Fibroblast of skin of left quadriceps (primary cell): ENCODE results near the gene GUCY2F.

Source experiments
- DNase-seq, 2 experiments: peaks; one replicate each; pipeline ENCODE4 v3.0.0-alpha.2; 2013; ENCODE audit warnings: low read depth in 2 of 2

Gene GUCY2F

GRCh38 chrX:109481986-109482385 is at the start of gene GUCY2F:
Gene GUCY2F (minus strand): TSS chrX:109482086. CDS start chrX:109475936, 6,150 bp downstream.
- DNase-seq: no peak

GRCh38 chrX:109519001-109519400 is 37.1 kb upstream of the GUCY2F start:
- no peak for DNase-seq

DNA sequence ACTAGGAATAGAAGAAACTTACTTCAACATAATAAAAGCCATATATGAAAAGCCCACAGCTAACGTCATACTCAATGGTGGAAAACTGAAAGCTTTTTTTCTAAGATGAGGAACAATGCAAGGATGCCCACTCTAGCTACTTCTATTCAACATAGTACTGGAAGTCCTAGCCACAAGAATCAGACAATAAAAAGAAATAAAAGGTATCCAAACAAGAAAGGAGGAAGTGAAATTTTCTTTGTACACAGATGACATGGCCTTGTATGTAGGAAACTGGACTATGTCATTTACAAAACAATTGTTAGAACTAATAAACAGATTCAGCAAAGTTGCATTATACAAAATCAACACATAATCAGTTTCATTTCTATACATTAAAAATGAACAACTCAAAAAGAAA is 29.2 kb upstream of the GUCY2F start:
- DNase-seq: no peak

- no peak for DNase-seq
These were observed 27.0 kb upstream of the GUCY2F start for GRCh38 chrX:109508915-109509314.

GRCh38 chrX:109501176-109501575 is 19.3 kb upstream of the GUCY2F start:
- DNase-seq: no peak

- no peak for DNase-seq
These were observed 16.5 kb upstream of the GUCY2F start for GRCh38 chrX:109498434-109498833.

DNA sequence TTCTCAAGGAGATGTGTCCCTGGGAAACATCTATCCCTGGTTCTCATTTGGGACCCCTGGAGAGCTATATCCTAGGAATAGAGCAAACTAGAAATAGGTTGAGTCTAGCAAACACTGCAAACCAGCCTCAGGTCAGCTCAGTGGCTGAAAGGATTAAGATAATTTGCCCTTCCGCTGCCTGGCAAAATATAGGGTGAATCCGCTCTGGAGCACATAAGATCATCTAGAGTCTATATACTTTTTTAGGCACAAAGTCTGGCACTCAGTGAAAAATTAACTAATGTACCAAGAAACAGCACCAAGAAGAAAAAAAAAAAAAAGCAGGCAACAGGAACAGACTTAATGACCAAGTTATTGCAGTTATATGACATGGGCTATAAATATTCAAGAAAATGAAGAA is 7.3 kb upstream of the GUCY2F start:
- no peak for DNase-seq

GRCh38 chrX:109487640-109488039 is 5.8 kb upstream of the GUCY2F start:
- no peak for DNase-seq

- DNase-seq: no peak
These were observed 3.8 kb upstream of the GUCY2F start for GRCh38 chrX:109485470-109486340.

DNA sequence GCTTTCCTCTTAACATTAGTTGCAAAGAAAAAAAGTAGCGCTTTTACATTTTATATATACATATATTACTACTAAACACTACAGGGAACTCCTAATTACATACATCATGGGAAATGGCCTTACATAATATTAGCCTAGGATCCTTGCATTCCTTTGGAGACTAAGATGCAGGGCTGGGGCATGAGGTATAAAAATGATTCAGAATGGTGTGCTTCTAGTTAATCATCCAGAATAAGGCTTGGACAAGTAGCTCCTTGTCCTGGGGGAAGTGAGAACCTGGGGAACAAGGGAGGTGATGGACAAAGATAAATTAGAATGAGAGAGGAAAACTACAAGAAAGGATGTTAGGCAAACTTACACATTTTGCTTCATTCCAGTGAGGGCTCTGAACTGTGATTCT is 3.0 kb upstream of the GUCY2F start:
- DNase-seq: no peak

- DNase-seq: no peak
These were observed 6.6 kb downstream of the GUCY2F start for GRCh38 chrX:109475174-109475891.

GRCh38 chrX:109472939-109473735 is 8.7 kb downstream of the GUCY2F start:
- no peak for DNase-seq

DNA sequence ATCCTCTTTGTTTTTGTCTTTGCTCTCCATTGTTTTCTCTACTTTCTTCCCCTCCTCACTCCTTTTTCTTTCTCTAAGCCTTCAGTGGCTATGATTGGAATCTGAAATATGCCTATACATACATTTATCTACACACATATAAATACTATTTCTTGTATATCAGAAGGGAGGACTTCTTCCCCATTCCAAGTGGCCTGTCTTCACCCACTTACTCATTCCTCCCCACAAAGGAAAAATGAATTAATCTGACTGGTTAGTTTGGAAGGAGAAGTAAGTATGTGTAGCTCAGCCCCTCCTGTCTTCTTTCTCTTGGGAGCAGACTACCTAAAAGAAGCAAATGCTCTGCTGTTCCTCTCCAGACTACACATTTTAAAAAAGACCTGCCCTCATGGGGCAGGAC is 17.7 kb downstream of the GUCY2F start:
- no peak for DNase-seq

DNA sequence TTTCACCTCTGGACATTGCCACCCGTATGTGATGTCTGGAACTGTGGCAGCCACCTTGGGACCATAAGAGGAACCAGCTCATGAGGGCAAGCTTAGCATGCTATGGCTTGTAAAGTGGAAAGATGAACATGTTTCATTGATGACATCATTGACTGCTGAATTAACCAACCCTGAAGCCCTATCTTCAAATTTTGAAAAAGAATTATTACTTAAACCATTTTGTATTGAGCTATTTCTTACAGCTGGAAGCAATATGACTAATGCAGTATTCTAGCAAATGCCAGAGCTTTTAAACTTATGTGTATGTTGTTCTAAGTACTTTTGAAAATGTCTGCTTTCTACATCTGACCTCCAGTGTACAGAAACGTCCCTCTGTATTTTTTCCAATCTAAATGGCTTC is 18.1 kb downstream of the GUCY2F start:
- no peak for DNase-seq

DNA sequence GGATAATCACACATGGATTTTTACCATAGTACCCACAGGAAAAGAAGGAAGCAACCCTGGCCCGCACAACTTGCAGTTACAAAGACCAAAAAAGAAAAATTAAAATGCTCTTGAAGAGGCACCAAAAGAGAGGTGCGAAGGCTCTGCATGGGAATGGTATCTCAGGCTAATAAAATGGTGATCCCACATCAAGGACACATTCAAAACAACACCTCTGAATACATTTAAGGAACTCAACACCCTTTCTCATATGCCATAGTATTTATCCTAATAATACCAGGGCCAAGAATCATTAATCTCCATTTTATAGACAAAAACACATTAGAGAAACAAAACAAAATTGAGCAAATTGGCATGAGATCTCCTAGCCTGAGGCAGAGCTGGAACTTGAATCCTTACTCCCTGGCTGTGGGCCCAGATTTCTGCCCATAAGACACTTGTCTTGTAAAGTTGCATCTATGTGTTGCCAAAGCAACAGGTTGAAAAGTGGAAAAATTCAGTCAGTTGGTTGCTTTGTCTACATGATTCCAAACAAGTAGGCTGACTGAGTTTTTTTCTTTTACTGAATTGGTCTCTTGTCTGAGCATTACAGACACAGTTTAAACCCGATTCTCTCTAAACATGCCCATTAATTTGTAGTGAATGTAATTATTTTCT is 33.5 kb downstream of the GUCY2F start:
- no peak for DNase-seq

- DNase-seq: no peak
These were observed 40.6 kb downstream of the GUCY2F start for GRCh38 chrX:109441266-109441665.

DNA sequence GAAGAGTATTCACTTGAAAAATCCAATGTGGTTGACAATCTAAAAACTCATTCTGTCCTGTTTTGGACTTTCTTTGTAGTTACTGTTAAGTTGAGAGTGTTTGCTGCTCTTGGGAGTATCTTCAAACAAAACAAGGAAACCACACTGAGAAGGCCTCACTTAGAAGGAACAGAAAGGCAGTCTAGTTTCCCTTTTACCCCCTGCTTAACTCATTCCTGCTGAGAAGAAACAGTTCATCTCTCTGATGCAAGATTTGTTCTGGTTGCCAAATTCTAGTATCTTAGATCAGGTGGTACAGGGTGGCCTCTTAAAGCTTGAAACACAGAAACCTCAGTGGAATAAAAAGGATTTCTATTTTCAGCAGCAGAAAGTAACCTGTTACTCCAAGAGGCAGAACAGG is 41.4 kb downstream of the GUCY2F start:
- no peak for DNase-seq

DNA sequence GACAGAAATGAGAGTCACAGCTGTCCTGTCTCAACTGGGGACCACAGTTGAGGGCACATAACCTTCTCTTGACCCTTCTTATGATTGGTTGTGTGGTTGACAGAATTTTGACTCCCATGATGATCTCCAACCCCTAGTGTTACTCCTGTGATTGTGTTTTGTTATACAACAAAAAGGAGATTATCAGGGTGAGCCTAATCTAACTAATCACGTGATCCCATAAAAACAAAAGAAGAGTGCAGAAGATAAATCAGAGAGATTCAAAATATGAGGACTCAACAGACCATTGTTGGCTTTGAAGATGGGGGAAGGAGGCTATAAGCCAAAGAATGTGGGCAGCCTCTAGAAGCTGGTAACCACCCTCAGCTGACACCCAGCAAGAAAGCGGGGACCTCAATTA is 72.7 kb downstream of the GUCY2F start:
- no peak for DNase-seq

DNA sequence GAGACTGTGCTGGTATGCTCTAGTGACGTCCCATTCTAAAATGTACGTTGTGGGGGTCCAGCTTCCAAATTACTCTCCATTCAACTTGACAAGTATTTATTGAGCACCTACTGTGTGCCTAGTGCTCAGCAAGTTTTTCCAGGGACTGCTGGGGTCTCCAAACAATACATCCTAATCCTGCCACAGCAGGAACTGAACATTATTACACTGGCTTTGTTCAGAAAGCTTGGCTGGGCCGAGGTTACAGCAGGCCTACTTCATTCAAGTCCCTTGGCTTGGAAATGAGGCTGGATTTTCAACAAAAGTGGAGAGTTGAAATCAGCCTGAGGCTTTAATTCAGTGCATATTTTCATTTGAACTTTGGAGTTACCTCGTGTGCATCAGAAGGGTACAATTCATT is 78.0 kb downstream of the GUCY2F start:
- no peak for DNase-seq

DNA sequence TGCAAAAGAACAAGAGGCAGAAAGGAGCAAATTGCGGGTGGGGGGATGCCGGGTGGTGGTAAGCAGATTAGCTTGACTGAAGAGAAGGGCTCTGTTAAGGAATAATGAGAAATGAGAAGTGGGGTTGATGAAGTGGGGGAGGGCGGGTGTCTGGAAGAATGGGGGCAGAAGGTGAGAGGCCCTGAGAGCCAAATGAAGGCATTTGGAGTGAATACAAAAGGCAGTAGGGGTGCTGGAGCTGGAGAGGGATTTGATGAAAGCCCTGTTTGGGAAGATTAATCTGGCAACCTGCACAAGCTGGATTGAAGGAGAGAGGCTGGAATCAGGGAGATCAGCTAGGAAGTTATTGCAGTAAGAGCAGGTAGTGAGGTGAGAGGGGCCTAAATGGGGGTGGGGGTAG is 82.1 kb downstream of the GUCY2F start:
- no peak for DNase-seq

- DNase-seq: no peak
These were observed 83.1 kb downstream of the GUCY2F start for GRCh38 chrX:109398833-109399232.

GRCh38 chrX:109398061-109398460 is 83.8 kb downstream of the GUCY2F start:
- no peak for DNase-seq
